ENCODE results near the gene CPSF2. TPM values are rescaled to one million over a fixed set of nuclear protein-coding genes. Genes with fewer than 3 reads are reported as not detected.

CPSF2 gene
- total and polyA plus RNA-seq, 10 of the 15 experiments (the other 5 are each of a cell fraction or from before 2014, with no cell fraction given), result 18.2 to 71.8 (median 47.0) TPM

GRCh38 chr14:92144708-92145107, 22.9 kb downstream of the CPSF2 start:
- H3K9ac ChIP-seq (ENCODE audit: control insufficient read depth, insufficient read depth, low read length), result no peak overlapping the region
- in situ Hi-C loops (cut with MboI), result loop anchor here (25.0 kb wide), 1 partner anchor 543 kb away; no protein-coding TSS in a partner anchor
- no peaks in the 10 kb centered on the region for H4K20me1 ChIP-seq (ENCODE audit: control insufficient read depth, insufficient read depth)
- H3K27me3 ChIP-seq (replicated peaks in 1 of 2; ENCODE audit: control insufficient read depth in 2 of 2, insufficient read depth in 2 of 2, low read length in 1 of 2), result no peaks in the 10 kb centered on the region
- POLR2A ChIA-PET, result no interaction called here
- no peaks in the 10 kb centered on the region for H3K4me1 ChIP-seq (ENCODE audit: control insufficient read depth, insufficient read depth, low read length)
- no peaks in the 10 kb centered on the region for H3K9me3 ChIP-seq (replicated peaks; ENCODE audit: control insufficient read depth, insufficient read depth, low read length)
- ATAC-seq (no peak), FAIRE-seq (no peak), DNase-seq (ENCODE audit: low read depth, low spot score) (no peak)
- H3K36me3 ChIP-seq (ENCODE audit: control insufficient read depth in 2 of 2, insufficient read depth in 2 of 2, low read length in 1 of 2), result peaks cover 2 to 21% of the 10 kb centered on the region in 2 experiments
- no peak overlapping the region for H2AFZ ChIP-seq (ENCODE audit: control insufficient read depth, low read depth, low read length)
- no TSS peak for BruUV-seq (replicated peaks)
- H3K79me2 ChIP-seq (ENCODE audit: control insufficient read depth, insufficient read depth, low read length), result no peaks in the 10 kb centered on the region
- RAD21 ChIA-PET (ENCODE audit: unreplicated experiment), result interaction anchor here (0.6 kb wide), 1 partner anchor 9 kb away, joined by 3 read pairs; no protein-coding TSS in a partner anchor
- intact Hi-C loops (cut with micrococcal nuclease; ENCODE audit: unreplicated experiment), result no loop called here
- CTCF ChIA-PET, result interaction anchor here (0.8 to 1.6 kb wide), 3 partner anchors 9 to 208 kb away, joined by 3 to 10 read pairs (median 3); no protein-coding TSS in a partner anchor
- H3K4me2 ChIP-seq (ENCODE audit: control insufficient read depth, insufficient read depth), result no peak overlapping the region
- TF ChIP-seq ZNF217 (IDR thresholded peaks at IDR 0.05) (no peak), ZNF384 (IDR thresholded peaks at IDR 0.05; ENCODE audit: borderline replicate concordance, low read depth, low read length) (no peak), FOXM1 (IDR thresholded peaks at IDR 0.05; ENCODE audit: low read depth, low read length) (no peak), SMAD1 (IDR thresholded peaks at IDR 0.05; ENCODE audit: low read depth, partially characterized antibody) (no peak), BCLAF1 (IDR thresholded peaks at IDR 0.05) (no peak), NR2C2 (IDR thresholded peaks at IDR 0.05; ENCODE audit: borderline replicate concordance, control insufficient read depth, insufficient read length, low read depth) (no peak), REST (IDR thresholded peaks at IDR 0.05; ENCODE audit: low read depth, low read length) (no peak), ETV6 (conservative IDR thresholded peaks at IDR 0.05 in 1 of 2, IDR thresholded peaks at IDR 0.05 in 1 of 2; ENCODE audit: borderline replicate concordance in 1 of 2, low read depth in 1 of 2) (no peak), MEF2B (IDR thresholded peaks at IDR 0.05; ENCODE audit: partially characterized antibody, poor library complexity, severe bottlenecking) (no peak)
- TF ChIP-seq, protein P1, sequence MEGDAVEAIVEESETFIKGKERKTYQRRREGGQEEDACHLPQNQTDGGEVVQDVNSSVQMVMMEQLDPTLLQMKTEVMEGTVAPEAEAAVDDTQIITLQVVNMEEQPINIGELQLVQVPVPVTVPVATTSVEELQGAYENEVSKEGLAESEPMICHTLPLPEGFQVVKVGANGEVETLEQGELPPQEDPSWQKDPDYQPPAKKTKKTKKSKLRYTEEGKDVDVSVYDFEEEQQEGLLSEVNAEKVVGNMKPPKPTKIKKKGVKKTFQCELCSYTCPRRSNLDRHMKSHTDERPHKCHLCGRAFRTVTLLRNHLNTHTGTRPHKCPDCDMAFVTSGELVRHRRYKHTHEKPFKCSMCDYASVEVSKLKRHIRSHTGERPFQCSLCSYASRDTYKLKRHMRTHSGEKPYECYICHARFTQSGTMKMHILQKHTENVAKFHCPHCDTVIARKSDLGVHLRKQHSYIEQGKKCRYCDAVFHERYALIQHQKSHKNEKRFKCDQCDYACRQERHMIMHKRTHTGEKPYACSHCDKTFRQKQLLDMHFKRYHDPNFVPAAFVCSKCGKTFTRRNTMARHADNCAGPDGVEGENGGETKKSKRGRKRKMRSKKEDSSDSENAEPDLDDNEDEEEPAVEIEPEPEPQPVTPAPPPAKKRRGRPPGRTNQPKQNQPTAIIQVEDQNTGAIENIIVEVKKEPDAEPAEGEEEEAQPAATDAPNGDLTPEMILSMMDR (IDR thresholded peaks at IDR 0.05 in 2 of 3, conservative IDR thresholded peaks at IDR 0.05 in 1 of 3; ENCODE audit: control insufficient read depth in 2 of 3, extremely low read depth in 1 of 3, insufficient read depth in 1 of 3, low read depth in 3 of 3, low read length in 3 of 3), result no peak
- 98% methylated on average over 2 of the region's 2 CpGs for WGBS (ENCODE audit: insufficient coverage, insufficient replicate concordance, low lambda C conversion rate, missing lambda C conversion rate)
- SMC1A ChIA-PET (ENCODE audit: uncharacterized antibody, unreplicated experiment), result interaction anchor here (0.9 to 2.2 kb wide), 4 partner anchors 8 to 212 kb away, joined by 3 to 10 read pairs (median 4); no protein-coding TSS in a partner anchor
- H3K4me3 ChIP-seq, result no peak overlapping the region
- no peak overlapping the region for H3K27ac ChIP-seq (ENCODE audit: control insufficient read depth, insufficient read depth)

Data from GM12878 (cell line).